ENCODE data around the gene CSKMT. TPM values are rescaled to one million over a fixed set of nuclear protein-coding genes. Genes with fewer than 3 reads are reported as not detected.
"Not testable (repeated sequence)": the region's sequence is repeated elsewhere in the genome, so short reads cannot be mapped to it uniquely, and the experiment has no call there.

Gene CSKMT
- total RNA-seq, 1 experiment from 2014 or later: 63.5 TPM

- no TSS peak for BruUV-seq (replicated peaks)
- Histone ChIP-seq H3K27me3 (ENCODE audit: insufficient read depth, low read length) (no peaks in the 10 kb centered on the region), H3K9me2 (ENCODE audit: insufficient read depth) (no peaks in the 10 kb centered on the region), H3K36me3 (ENCODE audit: control insufficient read depth in 1 of 2, insufficient read depth in 2 of 2, low read length in 2 of 2) (peaks cover 0 to 4% of the 10 kb centered on the region in 2 experiments; a peak in 2 of 4 replicates), H2AFZ (ENCODE audit: low read depth, low read length, poor library complexity, severe bottlenecking) (no peak overlapping the region), H3K4me1 (ENCODE audit: control insufficient read depth in 1 of 2, insufficient read depth in 2 of 2, low read length in 2 of 2) (peaks cover 30 to 48% of the 10 kb centered on the region in 2 experiments), H3K27ac (ENCODE audit: low read depth, low read length) (peak overlapping the region; percentile 83), H3K9me3 (ENCODE audit: control insufficient read depth in 1 of 2, insufficient read depth in 1 of 2, low read depth in 1 of 2, low read length in 2 of 2) (no peaks in the 10 kb centered on the region), H3K4me3 (replicated peaks in 1 of 2; ENCODE audit: low read depth in 1 of 2, low read length in 2 of 2) (no peak overlapping the region), H3K9ac (ENCODE audit: low read length) (peak overlapping the region; percentile 93; the same call in 1 of the 2 replicates), H3K79me2 (ENCODE audit: insufficient read depth, low read length) (peaks cover 17% of the 10 kb centered on the region), H3K4me2 (ENCODE audit: low read length) (peak overlapping the region; percentile 87; the same call in 1 of the 2 replicates), H4K20me1 (ENCODE audit: insufficient read depth) (no peaks in the 10 kb centered on the region)
- ATAC-seq (no peak), DNase-seq (ENCODE audit: low read depth, low spot score) (no peak)
- RAD21 ChIA-PET (ENCODE audit: low non-redundant PET in 1 of 2, low total read pairs in 2 of 2, uncharacterized antibody in 2 of 2, unreplicated experiment in 2 of 2): no interaction called here
- TF ChIP-seq EGR1 (IDR thresholded peaks at IDR 0.05; ENCODE audit: low read depth): no peak
- TF ChIP-seq ZNF274 (IDR thresholded peaks at IDR 0.05; ENCODE audit: low read depth, low read length): no peak
- TF ChIP-seq EZH2 (IDR thresholded peaks at IDR 0.05): no peak
- TF ChIP-seq CEBPB (IDR thresholded peaks at IDR 0.05; ENCODE audit: low read depth): no peak
- no peak for TF ChIP-seq FOSL1 (IDR thresholded peaks at IDR 0.05; ENCODE audit: low read depth)
- no peak for TF ChIP-seq CBX3 (IDR thresholded peaks at IDR 0.05; ENCODE audit: low read depth)
- TF ChIP-seq SIN3A (IDR thresholded peaks at IDR 0.05; ENCODE audit: low read depth): no peak
- no peak for TF ChIP-seq SP1 (IDR thresholded peaks at IDR 0.05; ENCODE audit: low read depth)
- no peak for TF ChIP-seq ELF1 (IDR thresholded peaks at IDR 0.05; ENCODE audit: borderline replicate concordance, low read depth)
- TF ChIP-seq YY1 (IDR thresholded peaks at IDR 0.05; ENCODE audit: extremely low read depth, insufficient replicate concordance, low read depth, low read length): no peak
- no peak for TF ChIP-seq POLR2AphosphoS5 (IDR thresholded peaks at IDR 0.05; ENCODE audit: low read depth, low read length)
- no peak for TF ChIP-seq JUND (IDR thresholded peaks at IDR 0.05)
- no peak for TF ChIP-seq ZFX (IDR thresholded peaks at IDR 0.05)
- no peak for TF ChIP-seq RAD21 (IDR thresholded peaks at IDR 0.05; ENCODE audit: low read depth)
- TF ChIP-seq ATF3 (IDR thresholded peaks at IDR 0.05): no peak
- POLR2A ChIA-PET: no interaction called here
- intact Hi-C loops (cut with micrococcal nuclease): no loop called here
- CTCF ChIA-PET: no interaction called here
Measured at GRCh38 chr11:62615521-62615920, 49.6 kb upstream of the CSKMT start.

- POLR2A ChIA-PET; H3K4me3 ChIP-seq (replicated peaks in 1 of 2; ENCODE audit: low read depth in 1 of 2, low read length in 2 of 2); H2AFZ ChIP-seq (ENCODE audit: low read depth, low read length, poor library complexity, severe bottlenecking); H3K9me3 ChIP-seq (ENCODE audit: control insufficient read depth in 1 of 2, insufficient read depth in 1 of 2, low read depth in 1 of 2, low read length in 2 of 2); RAD21 ChIA-PET (ENCODE audit: low non-redundant PET in 1 of 2, low total read pairs in 2 of 2, uncharacterized antibody in 2 of 2, unreplicated experiment in 2 of 2); H3K9me2 ChIP-seq (ENCODE audit: insufficient read depth); BruUV-seq (replicated peaks); H4K20me1 ChIP-seq (ENCODE audit: insufficient read depth); intact Hi-C loops (cut with micrococcal nuclease); H3K4me2 ChIP-seq (ENCODE audit: low read length); H3K36me3 ChIP-seq (ENCODE audit: control insufficient read depth in 1 of 2, insufficient read depth in 2 of 2, low read length in 2 of 2); H3K27me3 ChIP-seq (ENCODE audit: insufficient read depth, low read length); DNase-seq (ENCODE audit: low read depth, low spot score); H3K9ac ChIP-seq (ENCODE audit: low read length); CTCF ChIA-PET; ATAC-seq: not testable (repeated sequence)
- Histone ChIP-seq H3K79me2 (ENCODE audit: insufficient read depth, low read length) (peaks cover 16% of the 10 kb centered on the region), H3K27ac (ENCODE audit: low read depth, low read length) (peak overlapping the region; percentile 17; the same call in 1 of the 2 replicates), H3K4me1 (ENCODE audit: control insufficient read depth in 1 of 2, insufficient read depth in 2 of 2, low read length in 2 of 2) (peaks cover 27 to 42% of the 10 kb centered on the region in 2 experiments)
Measured at GRCh38 chr11:62616957-62617356, 48.2 kb upstream of the CSKMT start.

Measured in HCT116 (cell line).